SK-N-SH (cell line): Measurements from ENCODE around the gene LCN10. TPM values are rescaled to one million over a fixed set of nuclear protein-coding genes. Genes with fewer than 3 reads are reported as not detected.

ENCODE experiments used
- CTCF ChIA-PET: fragments of 300-600, 350-600 bp; formaldehyde crosslinking; extraction: SDS; loops from one replicate; lab custom pipeline; 2021; lab: Yijun Ruan, JAX
- POLR2A ChIA-PET: fragments of 350-600 bp; sonication (Branson Sonifier 250); formaldehyde crosslinking; extraction: SDS; loops from one replicate; lab custom pipeline; 2020; ENCODE audit warnings: antibody characterized with exemption, inconsistent platforms; lab: Yijun Ruan, JAX
- DNase-seq: peaks from one replicate; pipeline ENCODE4 v3.0.0; 2012
- H2AFZ ChIP-seq: fragments of 200-600 bp; sonication (generic); 2 replicates; pipeline ENCODE4 v1.8.1; 2016; ENCODE audit warnings: antibody characterized with exemption, mild to moderate bottlenecking, low read depth
- H3F3A ChIP-seq: fragments of 200-600 bp; sonication (generic); replicated peaks from 2 replicates; pipeline ENCODE3; 2016; ENCODE audit warnings: antibody characterized with exemption, mild to moderate bottlenecking; ENCODE audit not compliant: insufficient read depth
- H3K27ac ChIP-seq, 2 experiments: fragments of 200-500 bp in 1 of 2; fragments of 200-600 bp in 1 of 2; sonication (Bioruptor generic) in 1 of 2; sonication (generic), shearing (Covaris generic) in 1 of 2; 2 replicates each; pipeline versions ENCODE4 v1.5.1 to v1.6.1; 2014 to 2016; ENCODE audit warnings: low read depth in 2 of 2, inconsistent platforms in 1 of 2, low read length in 1 of 2, mild to moderate bottlenecking in 1 of 2, mixed read lengths in 1 of 2
- H3K27me3 ChIP-seq: fragments of 200-600 bp; sonication (generic), shearing (Covaris generic); 2 replicates; pipeline ENCODE4 v1.6.1; 2016; ENCODE audit warnings: mixed run types; ENCODE audit not compliant: insufficient read depth
- H3K36me3 ChIP-seq, 2 experiments: fragments of 200-500 bp in 1 of 2; fragments of 200-600 bp in 1 of 2; sonication (Bioruptor generic) in 1 of 2; sonication (generic) in 1 of 2; replicated peaks in 1 of 2; 2 replicates each; pipeline versions ENCODE3 to v1.5.1; 2014 to 2016; ENCODE audit warnings: low read length in 1 of 2, mild to moderate bottlenecking in 1 of 2; ENCODE audit not compliant: insufficient read depth in 2 of 2, control insufficient read depth in 1 of 2
- H3K4me1 ChIP-seq, 2 experiments: fragments of 200-500 bp in 1 of 2; fragments of 200-600 bp in 1 of 2; sonication (Bioruptor generic) in 1 of 2; sonication (generic), shearing (Covaris generic) in 1 of 2; 2 replicates each; pipeline versions ENCODE4 v1.5.1 to v1.6.1; 2014 to 2016; ENCODE audit warnings: low read depth in 1 of 2, low read length in 1 of 2, mixed run types in 1 of 2; ENCODE audit not compliant: insufficient read depth in 2 of 2, control insufficient read depth in 1 of 2
- H3K4me2 ChIP-seq: fragments of 200-600 bp; sonication (generic), shearing (Covaris generic); 2 replicates; pipeline ENCODE4 v1.6.1; 2017; ENCODE audit warnings: mixed run types
- H3K4me3 ChIP-seq, 2 experiments: fragments of 200-500 bp in 1 of 2; fragments of 200-600 bp in 1 of 2; sonication (Bioruptor generic) in 1 of 2; sonication (generic), shearing (Covaris generic) in 1 of 2; 2 replicates each; pipeline versions ENCODE4 v1.5.1 to v1.8.1; 2014 to 2016; ENCODE audit warnings: low read depth in 2 of 2, inconsistent platforms in 1 of 2, low read length in 1 of 2, mild to moderate bottlenecking in 1 of 2, mixed read lengths in 1 of 2, moderate library complexity in 1 of 2
- H3K79me2 ChIP-seq: fragments of 200-600 bp; sonication (generic); 2 replicates; pipeline ENCODE4 v1.8.1; 2017; ENCODE audit warnings: mild to moderate bottlenecking; ENCODE audit not compliant: insufficient read depth
- H3K9ac ChIP-seq: fragments of 200-600 bp; sonication (generic); 2 replicates; pipeline ENCODE4 v1.6.1; 2017; ENCODE audit warnings: mixed run types
- H3K9me2 ChIP-seq: fragments of 200-600 bp; sonication (generic); 2 replicates; pipeline ENCODE4 v1.6.1; 2017; ENCODE audit warnings: mixed run types
- H3K9me3 ChIP-seq: fragments of 200-600 bp; sonication (generic); 2 replicates; pipeline ENCODE4 v1.6.1; 2017; ENCODE audit warnings: mixed run types, mild to moderate bottlenecking, moderate library complexity
- H4K20me1 ChIP-seq: fragments of 200-600 bp; sonication (generic); 2 replicates; pipeline ENCODE4 v1.6.1; 2017; ENCODE audit warnings: mild to moderate bottlenecking, mixed run types; ENCODE audit not compliant: insufficient read depth
- FOXJ3 ChIP-seq: sonication (generic); formaldehyde crosslinking; IDR thresholded peaks from 2 replicates; pipeline ENCODE4 v1.5.1; 2020; ENCODE audit warnings: mild to moderate bottlenecking, missing genetic modification reagents
- IRF3 ChIP-seq: fragments of 150-350 bp; IDR thresholded peaks from 2 replicates; pipeline ENCODE4 v1.6.1; 2016; ENCODE audit warnings: mild to moderate bottlenecking, low read depth, low read length
- JUND ChIP-seq: IDR thresholded peaks from 2 replicates; pipeline ENCODE4 v1.4.0; 2012
- RCOR1 ChIP-seq: fragments of 150-350 bp; IDR thresholded peaks from 2 replicates; pipeline ENCODE4 v1.6.1; 2017; ENCODE audit warnings: antibody characterized with exemption, low read length
- RFX5 ChIP-seq: IDR thresholded peaks from 2 replicates; pipeline ENCODE4 v1.6.1; 2012; ENCODE audit warnings: mild to moderate bottlenecking, improper control_type of control experiment, low read length
- SIN3A ChIP-seq: IDR thresholded peaks from 2 replicates; pipeline ENCODE4 v1.6.1; 2012; ENCODE audit warnings: low read depth, mild to moderate bottlenecking, low read length, moderate library complexity, borderline replicate concordance
- TEAD4 ChIP-seq: IDR thresholded peaks from 2 replicates; pipeline ENCODE4 v1.4.0; 2012; ENCODE audit warnings: mild to moderate bottlenecking, borderline replicate concordance; ENCODE audit not compliant: insufficient read depth
- WGBS: methylation state at CpG from one replicate; pipeline ENCODE4 v1.1.6; 2017; ENCODE audit warnings: low lambda C conversion rate; 5-methylcytosine and 5-hydroxymethylcytosine counted together
- polyA plus RNA-seq, 3 experiments: library from polyadenylated mRNA; depleted of rRNA; stranded (reverse); fragments of >200 nt; gene quantifications; 2 replicates each; pipeline ENCODE4 v1.2.3, GENCODE V29; 2012
- TF ChIP-seq, protein P1 (sequence below): IDR thresholded peaks from 2 replicates; pipeline ENCODE4; 2012
- TF ChIP-seq, protein P2 (sequence below): IDR thresholded peaks from 2 replicates; pipeline ENCODE4 v1.4.0; 2012; ENCODE audit warnings: low read depth, borderline replicate concordance
- TF ChIP-seq, protein P3 (sequence below): IDR thresholded peaks from 2 replicates; pipeline ENCODE4 v1.4.0; 2012; ENCODE audit warnings: low read depth, borderline replicate concordance

Gene LCN10
- polyA plus RNA-seq, 1 of the 3 experiments (the other 2 are of a cell fraction), result not detected

- TF ChIP-seq, protein P1, sequence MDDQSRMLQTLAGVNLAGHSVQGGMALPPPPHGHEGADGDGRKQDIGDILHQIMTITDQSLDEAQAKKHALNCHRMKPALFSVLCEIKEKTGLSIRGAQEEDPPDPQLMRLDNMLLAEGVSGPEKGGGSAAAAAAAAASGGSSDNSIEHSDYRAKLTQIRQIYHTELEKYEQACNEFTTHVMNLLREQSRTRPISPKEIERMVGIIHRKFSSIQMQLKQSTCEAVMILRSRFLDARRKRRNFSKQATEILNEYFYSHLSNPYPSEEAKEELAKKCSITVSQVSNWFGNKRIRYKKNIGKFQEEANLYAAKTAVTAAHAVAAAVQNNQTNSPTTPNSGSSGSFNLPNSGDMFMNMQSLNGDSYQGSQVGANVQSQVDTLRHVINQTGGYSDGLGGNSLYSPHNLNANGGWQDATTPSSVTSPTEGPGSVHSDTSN, result no peak
- TF ChIP-seq, protein P2, sequence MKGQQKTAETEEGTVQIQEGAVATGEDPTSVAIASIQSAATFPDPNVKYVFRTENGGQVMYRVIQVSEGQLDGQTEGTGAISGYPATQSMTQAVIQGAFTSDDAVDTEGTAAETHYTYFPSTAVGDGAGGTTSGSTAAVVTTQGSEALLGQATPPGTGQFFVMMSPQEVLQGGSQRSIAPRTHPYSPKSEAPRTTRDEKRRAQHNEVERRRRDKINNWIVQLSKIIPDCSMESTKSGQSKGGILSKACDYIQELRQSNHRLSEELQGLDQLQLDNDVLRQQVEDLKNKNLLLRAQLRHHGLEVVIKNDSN, result no peak
- TF ChIP-seq TEAD4, result no peak
- TF ChIP-seq SIN3A, result no peak
- TF ChIP-seq RCOR1, result no peak
- TF ChIP-seq IRF3, result no peak
- no peak for TF ChIP-seq JUND
- no peak for TF ChIP-seq FOXJ3
- TF ChIP-seq RFX5, result no peak
- TF ChIP-seq, protein P3, sequence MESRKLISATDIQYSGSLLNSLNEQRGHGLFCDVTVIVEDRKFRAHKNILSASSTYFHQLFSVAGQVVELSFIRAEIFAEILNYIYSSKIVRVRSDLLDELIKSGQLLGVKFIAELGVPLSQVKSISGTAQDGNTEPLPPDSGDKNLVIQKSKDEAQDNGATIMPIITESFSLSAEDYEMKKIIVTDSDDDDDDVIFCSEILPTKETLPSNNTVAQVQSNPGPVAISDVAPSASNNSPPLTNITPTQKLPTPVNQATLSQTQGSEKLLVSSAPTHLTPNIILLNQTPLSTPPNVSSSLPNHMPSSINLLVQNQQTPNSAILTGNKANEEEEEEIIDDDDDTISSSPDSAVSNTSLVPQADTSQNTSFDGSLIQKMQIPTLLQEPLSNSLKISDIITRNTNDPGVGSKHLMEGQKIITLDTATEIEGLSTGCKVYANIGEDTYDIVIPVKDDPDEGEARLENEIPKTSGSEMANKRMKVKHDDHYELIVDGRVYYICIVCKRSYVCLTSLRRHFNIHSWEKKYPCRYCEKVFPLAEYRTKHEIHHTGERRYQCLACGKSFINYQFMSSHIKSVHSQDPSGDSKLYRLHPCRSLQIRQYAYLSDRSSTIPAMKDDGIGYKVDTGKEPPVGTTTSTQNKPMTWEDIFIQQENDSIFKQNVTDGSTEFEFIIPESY, result no peak
- H3K9ac ChIP-seq, result no peak overlapping the region
- no peak overlapping the region for H3K27ac ChIP-seq
- H3K79me2 ChIP-seq, result no peaks in the 10 kb centered on the region
- H2AFZ ChIP-seq, result no peak overlapping the region
- no peaks in the 10 kb centered on the region for H3K9me3 ChIP-seq
- no peaks in the 10 kb centered on the region for H3K4me1 ChIP-seq
- 68% methylated on average over 14 of the region's 21 CpGs for WGBS
- CTCF ChIA-PET, result interaction anchor here (1.5 to 4.7 kb wide), 2 partner anchors 9 to 12 kb away, joined by 3 to 19 read pairs; partner anchors contain the start of gene LCN8
- no peaks in the 10 kb centered on the region for H3K36me3 ChIP-seq
- no peaks in the 10 kb centered on the region for H4K20me1 ChIP-seq
- H3K4me2 ChIP-seq, result no peak overlapping the region
- no peak for DNase-seq
- no peaks in the 10 kb centered on the region for H3K9me2 ChIP-seq
- peaks cover 3% of the 10 kb centered on the region for H3F3A ChIP-seq
- H3K4me3 ChIP-seq, result no peak overlapping the region
- POLR2A ChIA-PET, result no interaction called here
- no peaks in the 10 kb centered on the region for H3K27me3 ChIP-seq
Observed at GRCh38 chr9:136748666-136749611, 6.2 kb upstream of the LCN10 start.
